HEK293 (cell line): ENCODE results near the gene SPEG.

ENCODE experiments used
- CTCF ChIP-seq: fragments of 450-650 bp; formaldehyde crosslinking; IDR thresholded peaks from 2 replicates; pipeline ENCODE4 v1.5.1; 2016; ENCODE audit warnings: missing biosample characterization, missing genetic modification characterization
- PATZ1 ChIP-seq: fragments of 450-650 bp; formaldehyde crosslinking; IDR thresholded peaks from 2 replicates; pipeline ENCODE4 v1.5.1; 2016; ENCODE audit warnings: missing biosample characterization, missing genetic modification characterization
- TSHZ1 ChIP-seq: fragments of 450-650 bp; formaldehyde crosslinking; IDR thresholded peaks from 2 replicates; pipeline ENCODE4 v1.5.1; 2016; ENCODE audit warnings: missing biosample characterization, missing genetic modification characterization, borderline replicate concordance
- YY1 ChIP-seq: fragments of 450-650 bp; formaldehyde crosslinking; IDR thresholded peaks from 2 replicates; pipeline ENCODE4 v1.5.1; 2018; ENCODE audit warnings: missing biosample characterization, missing genetic modification characterization
- ZFP69B ChIP-seq: fragments of 450-650 bp; formaldehyde crosslinking; IDR thresholded peaks from 2 replicates; pipeline ENCODE4 v1.5.1; 2016; ENCODE audit warnings: missing biosample characterization, missing genetic modification characterization
- ZNF174 ChIP-seq: fragments of 450-650 bp; formaldehyde crosslinking; IDR thresholded peaks from 2 replicates; pipeline ENCODE4 v1.5.0; 2017; ENCODE audit warnings: missing biosample characterization, mild to moderate bottlenecking, missing genetic modification characterization
- ZNF175 ChIP-seq: fragments of 450-650 bp; formaldehyde crosslinking; IDR thresholded peaks from 2 replicates; pipeline ENCODE4 v1.5.1; 2016; ENCODE audit warnings: missing biosample characterization, missing genetic modification characterization
- ZNF184 ChIP-seq: fragments of 450-650 bp; IDR thresholded peaks from 2 replicates; pipeline ENCODE4 v1.5.1; 2018; ENCODE audit warnings: missing biosample characterization, mild to moderate bottlenecking, missing genetic modification characterization
- ZNF24 ChIP-seq: fragments of 450-650 bp; formaldehyde crosslinking; IDR thresholded peaks from 2 replicates; pipeline ENCODE4 v1.5.1; 2016; ENCODE audit warnings: missing biosample characterization, missing genetic modification characterization
- ZNF560 ChIP-seq: fragments of 450-650 bp; formaldehyde crosslinking; IDR thresholded peaks from 2 replicates; pipeline ENCODE4 v1.5.1; 2017; ENCODE audit warnings: missing biosample characterization, missing genetic modification characterization, borderline replicate concordance
- ZNF561 ChIP-seq: fragments of 450-650 bp; IDR thresholded peaks from 2 replicates; pipeline ENCODE4 v1.5.1; 2018; ENCODE audit warnings: missing biosample characterization, missing genetic modification characterization, borderline replicate concordance
- TF ChIP-seq, protein P1 (sequence below): fragments of 450-650 bp; formaldehyde crosslinking; conservative IDR thresholded peaks from 2 replicates; pipeline ENCODE4 v1.5.1; 2016; ENCODE audit warnings: low read depth, missing biosample characterization, missing genetic modification characterization
- TF ChIP-seq, protein P2 (sequence below): fragments of 450-650 bp; formaldehyde crosslinking; IDR thresholded peaks from 2 replicates; pipeline ENCODE4 v1.5.1; 2016; ENCODE audit warnings: missing biosample characterization, missing genetic modification characterization, borderline replicate concordance

- TF ChIP-seq ZNF184 (tag by site-specific recombination), result no peak
- TF ChIP-seq, protein P1, sequence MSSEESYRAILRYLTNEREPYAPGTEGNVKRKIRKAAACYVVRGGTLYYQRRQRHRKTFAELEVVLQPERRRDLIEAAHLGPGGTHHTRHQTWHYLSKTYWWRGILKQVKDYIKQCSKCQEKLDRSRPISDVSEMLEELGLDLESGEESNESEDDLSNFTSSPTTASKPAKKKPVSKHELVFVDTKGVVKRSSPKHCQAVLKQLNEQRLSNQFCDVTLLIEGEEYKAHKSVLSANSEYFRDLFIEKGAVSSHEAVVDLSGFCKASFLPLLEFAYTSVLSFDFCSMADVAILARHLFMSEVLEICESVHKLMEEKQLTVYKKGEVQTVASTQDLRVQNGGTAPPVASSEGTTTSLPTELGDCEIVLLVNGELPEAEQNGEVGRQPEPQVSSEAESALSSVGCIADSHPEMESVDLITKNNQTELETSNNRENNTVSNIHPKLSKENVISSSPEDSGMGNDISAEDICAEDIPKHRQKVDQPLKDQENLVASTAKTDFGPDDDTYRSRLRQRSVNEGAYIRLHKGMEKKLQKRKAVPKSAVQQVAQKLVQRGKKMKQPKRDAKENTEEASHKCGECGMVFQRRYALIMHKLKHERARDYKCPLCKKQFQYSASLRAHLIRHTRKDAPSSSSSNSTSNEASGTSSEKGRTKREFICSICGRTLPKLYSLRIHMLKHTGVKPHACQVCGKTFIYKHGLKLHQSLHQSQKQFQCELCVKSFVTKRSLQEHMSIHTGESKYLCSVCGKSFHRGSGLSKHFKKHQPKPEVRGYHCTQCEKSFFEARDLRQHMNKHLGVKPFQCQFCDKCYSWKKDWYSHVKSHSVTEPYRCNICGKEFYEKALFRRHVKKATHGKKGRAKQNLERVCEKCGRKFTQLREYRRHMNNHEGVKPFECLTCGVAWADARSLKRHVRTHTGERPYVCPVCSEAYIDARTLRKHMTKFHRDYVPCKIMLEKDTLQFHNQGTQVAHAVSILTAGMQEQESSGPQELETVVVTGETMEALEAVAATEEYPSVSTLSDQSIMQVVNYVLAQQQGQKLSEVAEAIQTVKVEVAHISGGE (tag by site-specific recombination), result no peak
- no peak for TF ChIP-seq CTCF (tag by site-specific recombination)
- TF ChIP-seq, protein P2, sequence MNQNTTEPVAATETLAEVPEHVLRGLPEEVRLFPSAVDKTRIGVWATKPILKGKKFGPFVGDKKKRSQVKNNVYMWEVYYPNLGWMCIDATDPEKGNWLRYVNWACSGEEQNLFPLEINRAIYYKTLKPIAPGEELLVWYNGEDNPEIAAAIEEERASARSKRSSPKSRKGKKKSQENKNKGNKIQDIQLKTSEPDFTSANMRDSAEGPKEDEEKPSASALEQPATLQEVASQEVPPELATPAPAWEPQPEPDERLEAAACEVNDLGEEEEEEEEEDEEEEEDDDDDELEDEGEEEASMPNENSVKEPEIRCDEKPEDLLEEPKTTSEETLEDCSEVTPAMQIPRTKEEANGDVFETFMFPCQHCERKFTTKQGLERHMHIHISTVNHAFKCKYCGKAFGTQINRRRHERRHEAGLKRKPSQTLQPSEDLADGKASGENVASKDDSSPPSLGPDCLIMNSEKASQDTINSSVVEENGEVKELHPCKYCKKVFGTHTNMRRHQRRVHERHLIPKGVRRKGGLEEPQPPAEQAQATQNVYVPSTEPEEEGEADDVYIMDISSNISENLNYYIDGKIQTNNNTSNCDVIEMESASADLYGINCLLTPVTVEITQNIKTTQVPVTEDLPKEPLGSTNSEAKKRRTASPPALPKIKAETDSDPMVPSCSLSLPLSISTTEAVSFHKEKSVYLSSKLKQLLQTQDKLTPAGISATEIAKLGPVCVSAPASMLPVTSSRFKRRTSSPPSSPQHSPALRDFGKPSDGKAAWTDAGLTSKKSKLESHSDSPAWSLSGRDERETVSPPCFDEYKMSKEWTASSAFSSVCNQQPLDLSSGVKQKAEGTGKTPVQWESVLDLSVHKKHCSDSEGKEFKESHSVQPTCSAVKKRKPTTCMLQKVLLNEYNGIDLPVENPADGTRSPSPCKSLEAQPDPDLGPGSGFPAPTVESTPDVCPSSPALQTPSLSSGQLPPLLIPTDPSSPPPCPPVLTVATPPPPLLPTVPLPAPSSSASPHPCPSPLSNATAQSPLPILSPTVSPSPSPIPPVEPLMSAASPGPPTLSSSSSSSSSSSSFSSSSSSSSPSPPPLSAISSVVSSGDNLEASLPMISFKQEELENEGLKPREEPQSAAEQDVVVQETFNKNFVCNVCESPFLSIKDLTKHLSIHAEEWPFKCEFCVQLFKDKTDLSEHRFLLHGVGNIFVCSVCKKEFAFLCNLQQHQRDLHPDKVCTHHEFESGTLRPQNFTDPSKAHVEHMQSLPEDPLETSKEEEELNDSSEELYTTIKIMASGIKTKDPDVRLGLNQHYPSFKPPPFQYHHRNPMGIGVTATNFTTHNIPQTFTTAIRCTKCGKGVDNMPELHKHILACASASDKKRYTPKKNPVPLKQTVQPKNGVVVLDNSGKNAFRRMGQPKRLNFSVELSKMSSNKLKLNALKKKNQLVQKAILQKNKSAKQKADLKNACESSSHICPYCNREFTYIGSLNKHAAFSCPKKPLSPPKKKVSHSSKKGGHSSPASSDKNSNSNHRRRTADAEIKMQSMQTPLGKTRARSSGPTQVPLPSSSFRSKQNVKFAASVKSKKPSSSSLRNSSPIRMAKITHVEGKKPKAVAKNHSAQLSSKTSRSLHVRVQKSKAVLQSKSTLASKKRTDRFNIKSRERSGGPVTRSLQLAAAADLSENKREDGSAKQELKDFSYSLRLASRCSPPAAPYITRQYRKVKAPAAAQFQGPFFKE, result no peak
- no peak for TF ChIP-seq ZNF561 (tag by site-specific recombination)
- no peak for TF ChIP-seq ZNF24 (tag by site-specific recombination)
- TF ChIP-seq ZNF174, result no peak
- no peak for TF ChIP-seq ZNF175 (tag by site-specific recombination)
- TF ChIP-seq ZFP69B (tag by site-specific recombination), result no peak
- no peak for TF ChIP-seq ZNF560
- TF ChIP-seq TSHZ1 (tag by site-specific recombination), result no peak
- no peak for TF ChIP-seq YY1 (tag by site-specific recombination)
- TF ChIP-seq PATZ1 (tag by site-specific recombination), result no peak
Measured at GRCh38 chr2:219520079-219520478, 85.4 kb downstream of the SPEG start.
